Fibroblast of mammary gland (primary cell): ENCODE data around the gene TCP1.

Experiments
- DNase-seq: peaks from one replicate; pipeline ENCODE4 v3.0.0-alpha.2; 2010; ENCODE audit warnings: low read depth
- H3K4me3 ChIP-seq: 2 replicates; pipeline ENCODE4 v1.5.1; 2011; ENCODE audit warnings: low read depth, mild to moderate bottlenecking, low read length, moderate library complexity; ENCODE audit not compliant: control insufficient read depth
- CTCF ChIP-seq: conservative IDR thresholded peaks from 2 replicates; pipeline ENCODE4 v1.5.1; 2011; ENCODE audit warnings: low read depth, low read length, inconsistent platforms; ENCODE audit not compliant: control insufficient read depth, insufficient read depth

TCP1 gene

GRCh38 chr6:159789377-159790148 lies at the start of gene TCP1:
Gene TCP1, minus strand, starts transcription at chr6:159789602. Its CDS starts 134 bp downstream, at chr6:159789468.
- peak; percentile 100 for DNase-seq
- no peak for TF ChIP-seq CTCF
- H3K4me3 ChIP-seq, result peak within 1 kb of the TSS; percentile 94

- TF ChIP-seq CTCF, result no peak
- no peak for DNase-seq
- no peak overlapping the region for H3K4me3 ChIP-seq
Observed at GRCh38 chr6:159838020-159838744, 48.8 kb upstream of the TCP1 start.

- TF ChIP-seq CTCF, result no peak
- no peak for DNase-seq
- H3K4me3 ChIP-seq, result no peak overlapping the region
Observed at GRCh38 chr6:159837511-159837910, 48.1 kb upstream of the TCP1 start.

GRCh38 chr6:159836718-159837490 lies 47.5 kb upstream of the TCP1 start:
- peak overlapping the region; percentile 7 for H3K4me3 ChIP-seq
- TF ChIP-seq CTCF, result no peak
- peak; percentile 3 for DNase-seq

GRCh38 chr6:159833997-159834603 lies 44.7 kb upstream of the TCP1 start:
- no peak for DNase-seq
- H3K4me3 ChIP-seq, result no peak overlapping the region
- TF ChIP-seq CTCF, result no peak

GRCh38 chr6:159833556-159833955 lies 44.2 kb upstream of the TCP1 start:
- H3K4me3 ChIP-seq, result no peak overlapping the region
- peak; percentile 17 for TF ChIP-seq CTCF
- peak; percentile 58 for DNase-seq
